Stimulated activated CD4-positive, alpha-beta T cell treated with anti-CD3 and anti-CD28 coated beads, Interleukin-12 subunit alpha, Interleukin-12 subunit beta, amount 100 ng/mL, for 48 hours (primary cell): ENCODE results near the gene SNRPA.
A peak's percentile ranks its signal among the peaks of the same experiment; 100 is the strongest.

Experiments used
- DNase-seq, 3 donors: peaks; one replicate each; pipeline ENCODE4 v3.0.0-alpha.2; 2020; ENCODE audit warnings: low read depth in 2 of 3, low spot score in 1 of 3

SNRPA gene

DNA sequence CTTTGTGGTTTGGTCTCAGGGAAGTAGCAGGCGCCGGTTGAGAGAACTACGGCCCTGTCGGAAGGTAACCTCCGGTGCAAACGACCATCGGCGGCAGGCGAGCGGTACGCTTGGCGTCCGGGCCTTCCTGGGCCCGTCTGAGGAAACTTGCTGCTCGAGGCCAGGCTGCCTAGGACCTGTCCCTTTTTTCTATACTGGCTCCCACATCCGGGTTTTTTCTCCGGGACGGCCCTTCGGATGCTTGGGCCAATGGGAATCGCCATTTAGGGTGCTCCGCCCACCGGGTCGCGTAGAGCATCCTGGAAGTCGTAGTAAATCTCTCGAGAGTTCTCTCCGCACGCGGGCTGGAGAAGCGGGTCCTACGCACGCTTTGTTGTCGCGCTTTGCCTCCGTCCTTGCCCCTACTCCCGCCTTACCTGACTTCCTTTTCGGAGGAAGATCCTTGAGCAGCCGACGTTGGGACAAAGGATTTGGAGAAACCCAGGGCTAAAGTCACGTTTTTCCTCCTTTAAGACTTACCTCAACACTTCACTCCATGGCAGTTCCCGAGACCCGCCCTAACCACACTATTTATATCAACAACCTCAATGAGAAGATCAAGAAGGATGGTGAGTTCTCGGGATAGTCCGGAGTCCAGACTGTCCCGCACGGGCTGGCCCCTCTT is at the start of gene SNRPA:
Gene SNRPA, plus strand, starts transcription at position 330 of the 664 bp plus-strand sequence. Its CDS starts 206 bp downstream, at position 536.
- DNase-seq: peak; percentile 95 to 96 (median 96)

DNA sequence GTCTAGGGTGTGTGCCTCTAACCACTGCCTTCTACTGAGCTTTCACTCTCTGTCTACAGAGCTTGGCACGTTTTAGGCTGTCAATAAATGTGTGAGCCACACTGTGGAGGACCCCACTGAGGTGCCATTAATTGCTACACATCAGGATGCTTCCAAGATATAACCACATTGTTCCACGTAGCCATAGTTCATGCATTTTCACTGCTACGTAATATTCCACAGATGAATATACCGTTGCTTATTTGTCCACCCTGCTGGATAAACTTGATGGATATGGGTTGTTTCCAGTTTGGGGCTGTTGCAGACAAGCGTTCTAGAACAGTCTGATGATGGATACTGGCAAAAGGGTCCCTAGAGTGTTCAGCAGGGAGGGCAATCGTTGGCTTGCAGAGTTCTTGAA is 49.2 kb upstream of the SNRPA start:
- no peak for DNase-seq

DNA sequence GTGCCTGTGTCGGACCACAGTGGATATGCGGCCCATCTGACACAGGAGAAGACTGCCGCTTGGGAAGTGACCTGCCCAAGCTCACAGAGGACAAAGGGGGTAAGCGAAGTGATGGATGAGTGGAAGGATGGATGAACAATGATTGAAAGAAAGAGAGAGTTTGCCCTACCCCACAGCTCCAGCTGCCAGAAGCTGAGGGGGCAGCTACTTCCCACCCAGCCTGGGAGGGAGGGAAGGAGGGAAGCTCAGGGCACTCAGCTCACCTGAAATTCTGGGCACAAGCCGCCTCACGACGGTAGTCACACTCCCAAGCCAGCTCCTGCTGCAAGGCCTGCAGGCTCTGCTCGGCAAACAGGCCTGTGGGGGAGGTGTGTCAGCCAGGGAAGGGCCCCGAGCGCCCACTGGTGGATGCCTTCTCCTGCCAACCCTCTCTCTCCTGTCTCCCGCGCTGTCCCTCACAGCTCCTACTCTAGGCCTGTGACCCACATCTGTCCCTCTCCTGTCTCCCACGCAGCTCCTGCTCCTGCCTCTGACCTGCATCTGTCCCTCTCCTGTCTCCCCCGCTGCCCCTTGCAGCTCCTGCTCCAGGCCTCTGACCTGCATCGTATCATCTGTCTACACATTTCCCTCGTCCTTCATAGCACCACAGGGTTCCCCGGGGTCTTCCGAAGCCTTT is 48.5 kb upstream of the SNRPA start:
- DNase-seq: no peak

DNA sequence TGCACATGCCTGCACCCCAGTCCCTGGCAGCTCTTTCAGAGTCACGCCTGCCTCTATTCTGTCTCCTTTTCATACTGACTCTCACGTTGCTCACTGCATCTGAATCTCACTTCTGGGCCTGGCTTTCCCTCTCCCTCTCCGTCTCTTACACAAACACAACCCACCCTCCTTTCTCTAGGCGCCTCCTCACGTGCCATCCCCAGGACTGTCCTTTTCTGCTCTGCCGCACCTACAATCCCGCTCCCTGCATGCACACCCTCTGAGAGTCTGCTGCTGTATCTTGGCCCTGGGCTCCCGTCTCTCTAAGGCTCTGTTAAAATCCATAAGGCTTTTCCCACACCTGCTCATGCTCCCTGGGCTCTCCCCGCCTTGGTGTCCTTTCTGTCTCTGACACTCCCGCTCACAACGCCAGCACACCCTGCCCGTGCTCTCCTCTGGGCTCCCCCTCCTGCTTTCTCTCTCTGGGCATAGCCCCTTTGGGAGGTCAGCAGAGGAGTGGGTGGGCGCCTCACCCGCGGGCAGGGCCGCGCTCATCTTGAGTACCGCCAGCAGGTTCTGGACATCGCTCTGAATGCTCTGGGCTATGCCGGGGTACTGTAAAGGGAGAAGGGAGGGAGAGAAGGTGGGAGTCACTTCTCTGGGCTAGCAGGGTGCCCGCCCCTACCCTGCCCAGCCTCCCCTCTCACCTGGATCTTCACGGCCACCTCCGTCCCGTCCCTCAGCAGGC is 47.8 kb upstream of the SNRPA start:
- no peak for DNase-seq

DNA sequence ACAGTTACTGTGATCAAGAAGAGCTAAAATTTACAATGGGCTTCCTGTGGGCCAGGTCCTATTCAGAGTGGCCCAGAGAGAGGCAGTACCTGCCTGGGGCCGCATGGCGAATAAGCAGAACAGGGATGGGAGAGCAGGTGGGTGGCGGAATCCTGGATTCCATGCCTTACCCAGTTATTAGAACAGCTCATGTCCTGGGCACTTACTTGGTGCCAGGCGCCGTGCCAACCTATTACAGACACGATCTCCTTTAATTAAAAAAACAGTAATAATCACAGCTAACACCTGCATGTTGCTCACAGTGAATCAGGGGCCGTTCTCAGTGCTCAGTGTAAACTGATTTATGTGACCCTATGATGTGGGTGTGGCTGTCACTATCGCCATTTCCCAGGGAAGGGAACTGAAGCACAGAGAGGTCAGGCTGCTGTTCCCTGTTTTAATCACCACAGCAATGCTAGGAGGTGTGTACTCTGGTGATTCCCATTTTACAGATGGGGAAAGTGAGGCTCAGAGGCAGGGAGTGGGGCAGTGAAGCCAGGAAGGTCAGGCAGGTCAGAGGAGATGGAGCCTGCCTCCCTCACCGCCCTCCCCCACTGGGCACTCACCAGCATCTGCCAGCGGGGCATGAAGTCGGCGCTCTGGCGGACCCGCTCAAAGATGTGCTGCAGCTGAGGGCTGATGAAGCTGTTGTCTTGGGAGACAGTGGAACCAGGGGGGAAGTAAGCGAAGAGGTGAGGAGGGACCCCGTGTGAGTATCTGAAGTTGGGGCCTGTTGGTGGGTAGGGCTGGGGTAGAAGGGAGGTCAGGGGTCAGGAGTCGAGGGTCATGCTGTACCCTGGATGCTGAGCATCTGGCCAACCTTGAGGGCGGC is 46.3 kb upstream of the SNRPA start:
- no peak for DNase-seq

DNA sequence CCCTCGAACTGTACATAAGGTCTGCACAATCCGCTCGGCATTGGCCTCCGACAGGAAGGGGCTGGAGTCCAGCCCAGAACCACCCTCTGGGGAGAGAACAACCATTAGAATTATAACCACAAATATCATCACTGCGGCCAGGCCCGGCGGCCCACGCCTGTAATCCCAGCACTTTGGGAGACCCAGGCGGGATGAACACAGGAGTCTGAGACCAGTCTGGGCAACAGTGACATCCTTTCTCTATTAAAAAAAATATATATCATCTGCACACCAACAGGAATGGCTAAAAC is 45.7 kb upstream of the SNRPA start:
- no peak for DNase-seq

DNA sequence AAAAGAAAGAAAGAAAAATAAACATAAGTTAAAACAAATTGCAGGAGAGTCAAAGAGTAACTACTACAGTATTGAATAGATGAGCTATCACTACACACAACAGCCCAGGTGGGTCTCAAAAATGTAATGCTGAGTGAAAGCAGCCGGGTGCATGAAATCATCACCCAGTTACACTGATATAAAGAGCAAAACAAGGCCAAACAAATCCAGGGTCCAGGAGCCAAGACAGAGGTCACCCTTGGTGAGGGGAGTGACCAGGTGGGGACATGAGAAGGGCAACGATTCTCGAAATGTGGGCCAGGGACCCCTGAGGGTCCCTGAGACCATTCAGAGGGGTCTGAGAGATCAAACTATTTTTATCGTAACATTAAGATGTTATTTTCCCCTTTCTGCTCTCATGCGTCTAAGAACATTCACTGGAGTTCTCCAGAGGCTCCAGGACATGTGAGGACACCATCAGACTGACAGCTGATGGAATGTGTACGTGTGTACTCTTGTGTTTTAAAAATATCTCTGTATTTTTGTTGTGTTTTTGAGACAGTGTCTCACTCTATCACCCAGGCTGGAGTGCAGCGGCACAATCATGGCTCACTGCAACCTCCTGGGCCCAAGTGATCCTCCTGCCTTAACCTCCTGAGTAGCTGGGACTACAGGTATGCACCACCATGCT is 44.9 kb upstream of the SNRPA start:
- DNase-seq: no peak

DNA sequence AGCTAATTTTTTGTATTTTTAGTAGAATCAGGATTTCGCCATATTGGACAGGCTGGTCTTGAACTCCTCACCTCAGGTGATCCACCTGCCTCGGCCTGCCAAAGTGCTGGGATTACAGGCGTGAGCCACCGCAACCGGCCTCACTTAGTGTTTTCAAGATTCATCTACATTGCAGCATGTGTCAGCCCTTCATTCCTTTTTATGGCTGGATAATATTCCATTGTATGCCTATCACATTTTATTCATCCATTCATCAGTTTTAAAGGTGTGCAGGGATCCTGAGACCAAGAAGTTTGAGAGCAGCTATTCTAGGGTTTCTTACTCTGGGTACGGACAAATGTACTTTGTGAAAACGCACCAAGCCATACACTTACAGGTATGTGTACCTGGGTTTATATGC is 43.4 kb upstream of the SNRPA start:
- no peak for DNase-seq

DNA sequence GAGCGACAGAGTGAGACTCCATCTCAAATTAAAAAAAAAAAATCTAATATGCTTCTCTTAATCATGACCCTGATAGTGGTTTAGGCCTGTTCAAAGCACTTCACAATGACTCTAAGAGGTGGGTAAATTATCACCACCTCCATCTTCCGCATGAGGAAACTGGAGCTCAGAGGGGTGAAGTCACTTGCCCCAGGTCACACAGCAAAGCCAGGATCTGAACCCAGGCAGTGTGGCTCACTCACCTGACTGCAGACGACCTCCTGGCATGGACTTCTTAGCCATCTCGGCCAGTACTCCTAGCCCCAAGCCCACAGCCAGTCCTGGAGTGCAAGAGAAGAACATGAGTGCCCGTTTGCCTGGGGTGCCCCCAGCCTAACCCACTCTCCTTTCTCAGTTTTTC is 41.2 kb upstream of the SNRPA start:
- DNase-seq: no peak

DNA sequence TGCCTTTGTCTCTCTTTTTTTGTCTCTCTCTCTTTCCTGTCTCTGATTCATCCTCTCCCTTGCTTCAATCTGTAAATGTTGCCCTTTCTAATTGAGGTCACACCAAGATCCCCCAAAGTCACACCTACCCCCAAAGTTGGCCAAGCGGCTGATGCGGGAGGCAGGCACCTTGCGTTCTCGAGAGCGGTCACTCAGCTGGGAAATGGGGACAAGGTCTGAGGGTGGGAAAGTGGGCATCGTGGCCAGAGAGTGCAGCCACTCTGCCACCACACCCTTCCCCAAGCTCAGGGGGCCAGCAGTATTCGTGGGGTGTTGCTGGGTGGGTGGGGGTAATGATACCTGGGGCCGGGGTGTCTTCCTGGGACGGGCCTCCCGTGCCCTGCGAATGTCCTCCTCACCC is 37.1 kb upstream of the SNRPA start:
- no peak for DNase-seq

DNA sequence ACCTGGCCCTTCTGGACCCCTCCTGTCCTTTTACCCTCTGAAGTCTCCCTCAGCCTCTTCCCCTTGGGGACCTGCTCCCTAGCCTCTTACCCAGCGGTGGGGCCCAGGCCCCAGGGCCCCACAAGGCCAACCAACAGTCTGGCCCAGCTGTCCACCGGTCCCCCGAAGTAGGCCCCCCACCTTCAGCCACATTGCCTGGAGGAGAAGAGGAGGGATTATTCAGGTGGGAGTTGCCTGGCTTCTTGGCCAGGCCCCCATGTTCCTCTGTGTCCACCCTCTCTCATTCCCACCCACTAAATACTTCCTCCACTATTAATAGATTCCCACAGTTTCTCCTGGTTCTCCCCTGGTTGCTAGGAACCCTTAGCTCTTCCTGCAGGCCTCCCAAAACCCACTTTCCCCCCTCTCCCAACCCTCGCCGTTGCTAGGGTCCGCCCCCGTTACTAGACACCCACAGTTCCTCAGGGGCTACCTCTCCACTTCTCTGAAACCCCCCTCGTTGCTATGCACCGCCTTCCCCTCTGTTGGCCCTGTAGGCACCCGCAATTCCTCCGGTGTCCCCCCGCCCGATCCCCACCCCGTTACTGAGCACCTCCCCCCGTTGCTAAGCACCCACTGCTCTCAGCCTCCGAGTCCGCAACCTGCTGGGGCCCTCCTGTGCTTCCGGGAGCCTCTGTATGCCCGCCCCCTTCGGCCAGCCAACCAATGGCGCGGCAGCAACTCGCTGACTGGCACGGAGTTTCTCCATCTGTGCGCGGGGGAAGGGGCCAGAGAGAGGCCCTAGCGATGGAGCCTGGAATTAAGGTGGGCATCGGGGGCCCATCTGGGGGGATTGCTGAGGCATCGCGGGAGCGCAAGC is 36.3 kb upstream of the SNRPA start:
- DNase-seq: peak; percentile 86 to 93 (median 92)

DNA sequence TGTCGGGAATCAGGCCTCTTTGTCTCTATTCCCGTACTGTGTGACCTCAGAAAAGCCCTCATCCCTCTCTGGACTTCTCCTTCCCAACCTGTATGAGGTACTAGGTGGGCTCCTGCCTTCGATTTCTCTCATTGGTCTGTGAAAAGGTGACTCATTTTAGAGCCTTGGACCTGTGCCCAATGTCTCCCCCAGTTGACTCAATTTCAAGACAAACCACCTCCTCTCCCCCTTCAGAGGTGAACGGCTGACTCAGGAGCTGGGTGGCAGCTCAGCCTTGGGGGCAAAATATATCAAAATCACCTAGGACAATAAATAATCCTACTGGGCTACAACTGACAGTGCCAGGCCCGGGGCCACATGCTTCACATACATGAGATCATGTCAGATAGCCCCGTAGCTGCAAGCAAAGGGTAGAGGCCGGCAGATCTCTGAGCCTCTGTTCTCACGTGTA is 34.9 kb upstream of the SNRPA start:
- DNase-seq: peak; percentile 49 to 69 (median 52)

DNA sequence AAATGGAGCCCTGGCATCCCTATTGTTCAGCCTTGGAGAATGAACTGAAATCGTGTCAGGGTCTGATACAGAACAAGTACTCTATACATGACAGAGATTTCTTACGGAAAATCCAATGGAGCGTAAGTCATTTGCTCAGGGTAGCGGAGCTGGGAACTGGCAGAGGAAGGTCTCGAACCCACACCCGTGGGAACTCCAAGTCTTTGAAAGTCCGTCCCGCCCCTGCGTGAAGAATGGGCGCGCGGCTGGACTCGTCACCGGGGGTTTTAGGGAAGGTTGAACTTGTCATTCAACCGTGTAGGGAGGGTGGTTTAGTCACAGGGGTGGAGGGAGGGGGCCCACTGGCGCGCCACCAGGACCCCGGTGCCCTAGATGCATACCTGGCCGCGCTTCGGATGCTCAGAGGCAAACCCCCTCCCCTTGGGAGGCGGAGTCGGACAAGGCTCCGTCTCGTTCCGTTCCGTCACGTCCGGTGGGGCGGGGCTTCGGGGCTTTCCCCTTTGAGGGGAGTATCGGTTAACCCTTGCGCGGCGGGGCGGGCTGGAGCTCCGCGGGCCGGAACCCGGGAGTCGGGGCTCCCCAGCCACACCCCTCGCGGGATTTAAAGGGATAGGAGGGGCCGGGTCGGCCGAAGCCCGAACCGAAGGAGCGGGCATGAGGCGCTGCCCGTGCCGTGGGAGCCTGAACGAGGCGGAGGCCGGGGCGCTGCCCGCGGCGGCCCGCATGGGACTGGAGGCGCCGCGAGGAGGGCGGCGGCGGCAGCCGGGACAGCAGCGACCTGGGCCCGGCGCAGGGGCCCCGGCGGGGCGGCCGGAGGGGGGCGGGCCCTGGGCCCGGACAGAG is 34.3 kb upstream of the SNRPA start, which contains the start of the genes COQ8B and ITPKC:
Gene COQ8B, minus strand, starts transcription at position 405 of the 843 bp plus-strand sequence. CDS start 2,254 bp downstream, outside the sequence.
Gene ITPKC, plus strand, starts transcription at position 631 of the 843 bp plus-strand sequence. Its CDS starts 24 bp downstream, at position 655.
- DNase-seq: peak; percentile 99 to 100 (median 99)

DNA sequence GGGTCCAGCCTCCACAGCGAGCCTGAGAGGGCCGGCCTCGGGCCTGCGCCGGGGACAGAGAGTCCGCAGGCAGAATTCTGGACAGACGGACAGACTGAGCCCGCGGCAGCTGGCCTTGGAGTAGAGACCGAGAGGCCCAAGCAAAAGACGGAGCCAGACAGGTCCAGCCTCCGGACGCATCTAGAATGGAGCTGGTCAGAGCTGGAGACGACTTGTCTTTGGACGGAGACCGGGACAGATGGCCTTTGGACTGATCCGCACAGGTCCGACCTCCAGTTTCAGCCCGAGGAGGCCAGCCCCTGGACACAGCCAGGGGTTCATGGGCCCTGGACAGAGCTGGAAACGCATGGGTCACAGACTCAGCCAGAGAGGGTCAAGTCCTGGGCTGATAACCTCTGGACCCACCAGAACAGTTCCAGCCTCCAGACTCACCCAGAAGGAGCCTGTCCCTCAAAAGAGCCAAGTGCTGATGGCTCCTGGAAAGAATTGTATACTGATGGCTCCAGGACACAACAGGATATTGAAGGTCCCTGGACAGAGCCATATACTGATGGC is 33.6 kb upstream of the SNRPA start:
- no peak for DNase-seq

DNA sequence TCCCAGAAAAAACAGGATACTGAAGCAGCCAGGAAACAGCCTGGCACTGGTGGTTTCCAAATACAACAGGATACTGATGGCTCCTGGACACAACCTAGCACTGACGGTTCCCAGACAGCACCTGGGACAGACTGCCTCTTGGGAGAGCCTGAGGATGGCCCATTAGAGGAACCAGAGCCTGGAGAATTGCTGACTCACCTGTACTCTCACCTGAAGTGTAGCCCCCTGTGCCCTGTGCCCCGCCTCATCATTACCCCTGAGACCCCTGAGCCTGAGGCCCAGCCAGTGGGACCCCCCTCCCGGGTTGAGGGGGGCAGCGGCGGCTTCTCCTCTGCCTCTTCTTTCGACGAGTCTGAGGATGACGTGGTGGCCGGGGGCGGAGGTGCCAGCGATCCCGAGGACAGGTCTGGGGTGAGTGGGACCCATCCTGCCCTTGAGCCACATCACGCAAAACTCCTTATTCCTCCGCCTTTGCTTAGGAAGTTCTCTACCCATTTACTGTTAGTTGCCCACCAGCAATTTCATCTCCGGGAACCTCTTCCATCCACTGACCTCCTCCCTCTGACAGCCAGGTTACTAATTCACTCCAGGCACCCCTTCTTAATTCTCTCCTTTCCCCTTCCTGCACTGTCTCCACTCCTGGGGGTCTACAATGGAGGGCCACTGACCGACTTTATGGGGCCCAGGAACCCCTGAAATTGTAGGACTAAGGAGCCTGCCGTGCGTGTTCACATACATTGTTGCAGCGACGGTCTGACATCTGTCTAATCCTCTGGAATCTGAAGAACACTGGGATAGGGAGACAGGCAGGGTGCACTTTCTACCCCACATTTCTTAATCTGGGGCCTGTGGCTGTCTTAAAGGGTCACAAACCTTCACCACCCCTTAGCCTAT is 32.9 kb upstream of the SNRPA start:
- no peak for DNase-seq

DNA sequence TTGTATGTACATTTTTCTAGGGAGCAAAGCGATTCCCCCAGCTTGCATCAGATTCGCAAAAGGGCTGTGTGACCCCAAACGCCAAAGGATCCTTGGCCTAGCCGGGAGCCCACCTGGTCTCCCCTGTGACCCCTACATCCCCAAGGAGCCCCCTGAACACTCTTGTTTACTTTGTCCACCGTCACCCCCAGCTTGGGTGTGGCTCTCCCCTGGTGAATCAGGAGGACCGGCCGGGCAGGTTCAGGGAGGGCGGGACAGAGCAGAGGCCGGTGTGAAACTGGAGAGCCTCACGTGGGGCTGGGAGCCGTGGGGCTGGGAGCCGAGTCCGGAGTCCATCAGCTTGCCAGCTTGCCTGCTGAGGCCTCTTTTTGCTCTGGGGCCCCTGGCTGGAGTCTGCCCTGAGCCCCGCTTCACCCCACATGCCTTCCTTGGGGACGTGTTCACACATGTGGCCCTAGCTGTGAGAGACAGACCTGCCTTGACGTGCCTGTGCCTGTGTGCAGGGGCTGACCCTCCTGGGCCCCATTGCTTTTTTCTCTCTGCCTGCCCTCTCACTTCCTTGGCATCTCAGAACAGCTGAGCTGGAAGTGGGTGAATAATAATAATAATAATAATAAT is 32.1 kb upstream of the SNRPA start:
- DNase-seq: no peak

DNA sequence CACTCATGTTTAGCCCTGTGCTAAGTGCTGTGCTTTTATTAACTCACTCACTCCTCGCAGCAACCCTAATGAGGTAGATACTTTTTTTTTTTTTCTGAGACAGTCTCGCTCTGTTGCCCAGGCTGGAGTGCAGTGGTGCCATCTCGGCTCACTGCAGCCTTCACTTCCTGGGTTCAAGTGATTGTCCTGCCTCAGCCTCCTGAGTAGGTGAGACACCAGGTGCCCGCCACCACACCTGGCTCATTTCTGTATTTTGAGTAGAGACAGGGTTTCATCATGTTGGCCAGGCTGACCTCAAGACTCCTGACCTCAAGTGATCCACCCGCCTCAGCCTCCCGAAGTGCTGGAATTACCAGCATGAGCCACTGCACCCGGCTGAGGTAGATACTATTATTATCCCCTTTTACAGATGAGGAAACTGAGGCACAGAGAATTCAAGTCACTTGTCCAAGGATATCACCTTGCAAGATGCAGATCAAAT is 31.5 kb upstream of the SNRPA start:
- DNase-seq: no peak
